ENCODE data around the gene ST6GALNAC6. TPM values are rescaled to one million over a fixed set of nuclear protein-coding genes. Genes with fewer than 3 reads are reported as not detected.
A peak's percentile ranks its signal among the peaks of the same experiment; 100 is the strongest.

The ST6GALNAC6 gene
- total and polyA plus RNA-seq, 11 donors = 28.4 to 75.9 (median 43.2) TPM

DNA sequence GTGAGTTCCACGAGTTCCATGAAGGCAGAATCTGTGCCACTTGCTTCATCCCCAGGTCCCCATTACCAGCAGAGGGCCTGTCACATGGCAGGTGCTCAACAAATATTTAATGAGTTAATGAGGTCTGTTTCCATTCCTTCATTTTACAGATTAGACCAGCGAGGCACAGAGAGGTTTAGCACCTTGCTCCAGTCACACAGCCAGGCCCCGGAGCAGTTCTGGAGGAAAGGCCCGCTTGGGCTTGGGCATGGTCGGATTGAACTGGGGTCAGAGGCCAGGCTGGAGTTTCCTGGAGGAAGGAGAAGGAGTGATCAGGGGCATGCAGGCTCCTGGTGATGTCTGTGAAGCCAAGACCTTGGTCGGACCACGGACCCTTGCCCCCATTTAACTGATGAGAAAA is 21.4 kb upstream of the ST6GALNAC6 start:
- 91 to 94% (median 92%) methylated on average over 7 of the region's 7 CpGs for WGBS, 4 donors
- H3K27me3 ChIP-seq = peaks cover 0 to 16% (median 4%) of the 10 kb centered on the region in 9 donors
- no peak overlapping the region for H3K4me3 ChIP-seq
- DNase-seq = no peak
- no peak for ATAC-seq
- H3K36me3 ChIP-seq = no peaks in the 10 kb centered on the region
- TF ChIP-seq POLR2A (IDR thresholded peaks at IDR 0.05) = no peak
- TF ChIP-seq, protein P1, sequence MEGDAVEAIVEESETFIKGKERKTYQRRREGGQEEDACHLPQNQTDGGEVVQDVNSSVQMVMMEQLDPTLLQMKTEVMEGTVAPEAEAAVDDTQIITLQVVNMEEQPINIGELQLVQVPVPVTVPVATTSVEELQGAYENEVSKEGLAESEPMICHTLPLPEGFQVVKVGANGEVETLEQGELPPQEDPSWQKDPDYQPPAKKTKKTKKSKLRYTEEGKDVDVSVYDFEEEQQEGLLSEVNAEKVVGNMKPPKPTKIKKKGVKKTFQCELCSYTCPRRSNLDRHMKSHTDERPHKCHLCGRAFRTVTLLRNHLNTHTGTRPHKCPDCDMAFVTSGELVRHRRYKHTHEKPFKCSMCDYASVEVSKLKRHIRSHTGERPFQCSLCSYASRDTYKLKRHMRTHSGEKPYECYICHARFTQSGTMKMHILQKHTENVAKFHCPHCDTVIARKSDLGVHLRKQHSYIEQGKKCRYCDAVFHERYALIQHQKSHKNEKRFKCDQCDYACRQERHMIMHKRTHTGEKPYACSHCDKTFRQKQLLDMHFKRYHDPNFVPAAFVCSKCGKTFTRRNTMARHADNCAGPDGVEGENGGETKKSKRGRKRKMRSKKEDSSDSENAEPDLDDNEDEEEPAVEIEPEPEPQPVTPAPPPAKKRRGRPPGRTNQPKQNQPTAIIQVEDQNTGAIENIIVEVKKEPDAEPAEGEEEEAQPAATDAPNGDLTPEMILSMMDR (IDR thresholded peaks at IDR 0.05) = no peak
- no peaks in the 10 kb centered on the region for H3K9me3 ChIP-seq
- intact Hi-C loops (cut with DNase I) = loop anchor here (1.0 to 10.0 kb wide), 13 partner anchors 133 to 418 kb away; partner anchors contain the start of genes CDK9 (in 4 of the 10) and TOR2A (in 3 of the 10)
- no peak overlapping the region for H3K27ac ChIP-seq
- H3K4me1 ChIP-seq = peaks cover 6 to 53% (median 34%) of the 10 kb centered on the region in 12 donors

DNA sequence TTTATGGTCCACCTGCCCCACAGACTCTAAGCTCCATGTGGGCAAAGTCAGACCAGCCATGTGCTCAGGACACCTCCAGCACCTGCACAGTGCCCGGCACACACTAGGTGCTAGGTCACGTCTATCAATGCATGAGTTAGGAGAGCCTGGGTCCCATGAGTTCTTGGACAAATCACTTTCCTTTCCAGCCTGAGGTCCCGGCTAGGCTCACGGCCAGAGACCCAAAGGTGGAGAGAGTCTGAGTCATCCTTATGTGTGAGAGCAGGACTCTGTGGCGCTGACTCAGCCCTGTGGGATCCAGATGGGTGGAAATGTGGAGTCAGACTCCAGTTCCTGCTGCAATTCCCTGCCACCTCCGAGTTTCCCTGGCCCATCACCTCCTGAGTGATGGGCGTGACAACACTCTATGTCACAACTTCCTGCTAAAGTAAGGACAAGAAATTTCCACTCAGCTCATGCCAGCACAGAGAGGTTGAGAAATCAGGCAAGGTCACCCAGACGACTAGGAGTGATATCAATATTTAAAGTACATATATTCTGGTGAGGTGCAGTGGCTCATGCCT is 19.9 kb upstream of the ST6GALNAC6 start:
- TF ChIP-seq, protein P1 (IDR thresholded peaks at IDR 0.05) = no peak
- no peak for TF ChIP-seq POLR2A (IDR thresholded peaks at IDR 0.05)
- peaks cover 0 to 6% (median 0%) of the 10 kb centered on the region in 9 donors for H3K36me3 ChIP-seq
- intact Hi-C loops (cut with DNase I) = loop anchor here in 7 of 10 donors (5.0 kb wide), 4 partner anchors 47 to 182 kb away; partner anchors contain the start of genes CDK9 (in 4 of the 7), FPGS (in 1 of the 7) and TOR2A (in 1 of the 7)
- no peaks in the 10 kb centered on the region for H3K9me3 ChIP-seq
- peak in 3 of 4 donors; percentile 56 to 69 (median 60) for ATAC-seq
- 44 to 59% (median 50%) methylated on average over 8 of the region's 8 CpGs for WGBS, 4 donors
- peaks cover 7 to 62% (median 43%) of the 10 kb centered on the region in 12 donors for H3K4me1 ChIP-seq
- peak; percentile 72 to 94 (median 82) for DNase-seq
- peaks cover 0 to 5% (median 0%) of the 10 kb centered on the region in 9 donors for H3K27me3 ChIP-seq
- H3K4me3 ChIP-seq = no peak overlapping the region
- peak overlapping the region in 7 of 12 donors; percentile 4 to 55 (median 30) for H3K27ac ChIP-seq

DNA sequence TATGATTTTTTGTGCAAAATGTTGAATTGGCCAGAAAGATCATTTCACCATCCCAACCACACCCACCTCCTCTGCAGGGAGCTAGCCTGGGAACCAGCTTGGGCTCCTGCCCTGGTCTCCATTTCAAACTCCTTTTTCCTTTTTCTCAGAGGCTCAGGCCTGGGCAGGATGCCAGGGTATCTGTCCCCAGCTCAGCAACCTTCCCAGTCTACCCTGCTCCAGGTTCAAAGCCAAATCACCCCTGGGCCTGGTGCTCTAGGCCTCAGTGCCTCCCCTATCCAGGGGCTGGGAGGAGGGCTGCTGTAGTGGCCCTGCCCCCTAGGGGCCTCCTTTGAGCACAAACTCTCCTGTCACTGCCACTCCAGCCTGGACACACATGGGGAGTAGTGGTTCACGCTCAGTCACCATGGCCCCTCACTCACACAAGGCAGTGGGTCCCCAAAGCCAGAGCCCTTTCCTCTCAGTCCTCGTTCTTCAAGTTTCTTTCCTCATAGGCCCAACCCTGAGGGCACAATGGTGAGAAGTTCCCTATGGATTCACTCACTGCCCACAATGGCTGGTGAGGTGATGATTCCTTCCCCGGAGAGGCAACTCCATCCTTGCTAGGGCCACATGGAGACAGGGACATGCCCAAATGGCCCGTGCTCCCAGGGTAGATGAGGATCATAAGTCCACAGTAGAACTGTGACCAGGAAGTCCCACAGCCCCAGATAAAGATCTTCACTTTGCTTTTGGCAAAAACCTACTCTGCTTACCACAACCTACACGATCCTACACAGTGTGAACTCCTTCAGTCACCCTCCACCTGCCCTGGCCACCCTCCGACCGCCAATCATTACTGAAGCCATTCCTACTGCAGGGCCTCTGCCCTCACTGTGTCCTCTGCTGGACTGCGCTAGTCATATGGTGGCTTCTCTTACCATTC is 19.0 kb upstream of the ST6GALNAC6 start:
- TF ChIP-seq POLR2A (IDR thresholded peaks at IDR 0.05) = no peak
- TF ChIP-seq, protein P1 (IDR thresholded peaks at IDR 0.05) = peak in 3 of 12 donors; percentile 13 to 27 (median 16)
- Histone ChIP-seq H3K9me3 (no peaks in the 10 kb centered on the region), H3K27me3 (no peaks in the 10 kb centered on the region), H3K4me1 (peaks cover 7 to 62% (median 43%) of the 10 kb centered on the region in 12 donors), H3K4me3 (no peak overlapping the region), H3K36me3 (peaks cover 0 to 14% (median 4%) of the 10 kb centered on the region in 9 donors), H3K27ac (peak overlapping the region in 6 of 12 donors; percentile 29 to 73 (median 44))
- DNase-seq (peak in 1 of 5 donors; percentile 47), ATAC-seq (peak in 1 of 4 donors; percentile 0)
- WGBS, 4 donors = 90 to 91% (median 90%) methylated on average over 8 of the region's 8 CpGs
- intact Hi-C loops (cut with DNase I) = loop anchor here in 7 of 10 donors (5.0 kb wide), 4 partner anchors 46 to 181 kb away; partner anchors contain the start of genes CDK9 (in 4 of the 7), FPGS (in 1 of the 7) and TOR2A (in 1 of the 7)

All from heart left ventricle (tissue), 16 donors.